Left ventricle myocardium superior (tissue), 1 donor: ENCODE data around the gene PMCH. TPM values are rescaled to one million over a fixed set of nuclear protein-coding genes. Genes with fewer than 3 reads are reported as not detected.
"Not testable (repeated sequence)": the region's sequence is repeated elsewhere in the genome, so short reads cannot be mapped to it uniquely, and the experiment has no call there.

Experiments used
- ATAC-seq: fragments of 200-7000 bp; cut with Tn5 transposase; one replicate; pipeline ENCODE4 v1.9.1; 2020; ENCODE audit warnings: mild to moderate bottlenecking, moderate library complexity
- DNase-seq: peaks from one replicate; pipeline ENCODE4 v3.0.0-alpha.2; 2020
- intact Hi-C: fragments of 100-400 bp; cut with micrococcal nuclease; formaldehyde crosslinking; loops from one replicate; pipeline ENCODE4 v1.11.0; 2022
- total RNA-seq: library from RNA; stranded (reverse); fragmentation: NEBNext Ultra II Directional; extraction: Animal tissue kit (Norgen Biotek cat#: 25700); gene quantifications from one replicate; pipeline ENCODE4 v1.2.1, GENCODE V29; 2021
- donor health status: DM: no; HTN: yes; CAD: no; lungs with severe emphysema.

PMCH gene
- total RNA-seq, 1 donor from 2014 or later = not detected

DNA sequence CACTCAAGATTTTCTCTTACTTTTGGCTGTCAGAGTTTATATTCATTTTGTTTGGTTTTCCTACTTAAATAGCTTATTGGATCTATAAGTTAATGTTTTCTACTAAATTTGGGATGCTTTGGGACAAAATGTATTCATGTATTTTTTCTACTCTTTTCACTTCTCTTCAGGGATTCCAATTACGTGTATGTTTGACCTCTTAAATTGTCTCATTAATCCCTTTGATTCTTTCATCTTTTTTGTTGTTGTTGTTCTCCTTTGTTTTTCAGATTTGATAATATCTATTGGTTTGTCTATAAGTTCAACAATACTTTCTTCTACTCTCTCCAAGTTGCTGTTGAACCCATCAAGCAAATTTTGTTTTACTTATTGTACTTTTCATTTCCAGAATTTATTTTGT, 34.2 kb downstream of the PMCH start:
- DNase-seq = no peak
- ATAC-seq = no peak
- intact Hi-C loops = no loop called here

DNA sequence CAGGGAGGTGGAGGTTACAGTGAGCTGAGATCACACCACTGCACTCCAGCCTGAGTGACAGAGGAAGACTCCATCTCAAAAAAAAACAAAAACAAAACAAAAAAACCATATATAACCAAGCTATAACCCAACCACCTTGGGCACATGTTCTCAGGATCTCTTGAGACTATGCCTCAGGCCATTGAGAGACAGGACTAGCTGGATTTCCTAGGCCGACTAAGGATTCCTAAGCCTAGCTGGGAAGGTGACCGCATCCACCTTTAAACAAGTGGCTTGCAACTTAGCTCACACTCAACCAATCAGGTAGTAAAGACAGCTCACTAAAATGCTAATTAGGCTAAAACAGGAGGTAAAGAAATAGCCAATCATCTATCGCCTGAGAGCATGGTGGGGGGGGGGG, 42.4 kb downstream of the PMCH start:
- DNase-seq, intact Hi-C loops, ATAC-seq: not testable (repeated sequence)

DNA sequence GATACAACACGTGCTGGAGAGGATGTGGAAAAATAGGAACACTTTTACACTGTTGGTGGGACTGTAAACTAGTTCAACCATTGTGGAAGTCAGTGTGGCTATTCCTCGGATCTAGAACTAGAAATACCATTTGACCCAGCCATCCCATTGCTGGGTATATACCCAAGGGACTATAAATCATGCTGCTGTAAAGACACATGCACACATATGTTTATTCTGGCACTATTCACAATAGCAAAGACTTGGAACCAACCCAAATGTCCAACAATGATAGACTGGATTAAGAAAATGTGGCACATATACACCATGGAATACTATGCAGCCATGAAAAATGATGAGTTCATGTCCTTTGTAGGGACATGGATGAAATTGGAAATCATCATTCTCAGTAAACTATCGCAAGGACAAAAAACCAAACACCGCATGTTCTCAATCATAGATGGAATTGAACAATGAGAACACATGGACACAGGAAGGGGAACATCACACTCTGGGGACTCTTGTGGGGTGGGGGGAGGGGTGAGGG, 50.5 kb downstream of the PMCH start:
- DNase-seq, ATAC-seq, intact Hi-C loops: not testable (repeated sequence)

Other genes starting within 250 kb of the PMCH start
- 31.2 TPM for gene WASHC3, start 135.8 kb downstream of the PMCH start, total RNA-seq
- gene NUP37, start 77.7 kb downstream of the PMCH start, total RNA-seq = 15.3 TPM
- 0.47 TPM for gene PARPBP, start 77.7 kb downstream of the PMCH start, total RNA-seq